ENCODE results near the gene MRPS25. TPM values are rescaled to one million over a fixed set of nuclear protein-coding genes. Genes with fewer than 3 reads are reported as not detected.

Gene MRPS25
- total RNA-seq = 10.4 and 11.0 TPM in 2 replicates

DNA sequence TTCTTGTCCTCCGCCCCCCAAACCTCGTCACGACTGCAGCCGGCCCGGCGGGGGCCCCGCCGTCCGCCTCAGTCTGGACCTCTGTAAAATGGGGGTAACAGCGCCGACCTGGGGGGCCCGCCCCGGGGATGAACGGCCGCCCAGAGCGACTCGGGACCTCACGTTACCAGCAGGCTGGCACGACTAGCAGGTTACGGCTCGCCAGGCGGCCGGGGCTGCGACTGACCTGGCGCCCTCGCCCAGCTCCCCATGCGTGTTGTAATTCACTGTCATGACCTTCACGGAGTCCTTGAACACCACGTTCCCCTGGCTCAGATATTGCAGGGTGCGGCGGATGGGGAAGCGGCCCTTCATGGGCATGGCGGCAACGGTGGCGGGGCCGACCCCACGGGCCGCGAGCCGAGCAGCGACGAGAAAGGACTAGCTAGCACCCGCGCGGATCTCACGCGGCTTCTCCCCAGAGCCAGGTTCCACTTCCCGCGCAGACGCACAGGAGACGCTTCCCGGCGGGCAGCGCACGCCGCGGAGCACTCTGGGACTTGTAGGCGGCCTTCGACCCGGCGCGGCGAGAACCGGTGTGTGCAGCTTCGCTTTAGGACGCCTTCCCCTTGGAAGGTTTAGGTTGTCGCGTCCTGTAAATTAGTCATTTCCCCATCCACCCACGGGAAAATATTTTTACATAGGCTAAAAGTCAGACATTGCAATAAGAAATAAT lies at the start of gene MRPS25:
MRPS25 (minus strand) TSS at position 481 of the 715 bp plus-strand sequence; CDS start at position 360, 121 bp downstream.

DNA sequence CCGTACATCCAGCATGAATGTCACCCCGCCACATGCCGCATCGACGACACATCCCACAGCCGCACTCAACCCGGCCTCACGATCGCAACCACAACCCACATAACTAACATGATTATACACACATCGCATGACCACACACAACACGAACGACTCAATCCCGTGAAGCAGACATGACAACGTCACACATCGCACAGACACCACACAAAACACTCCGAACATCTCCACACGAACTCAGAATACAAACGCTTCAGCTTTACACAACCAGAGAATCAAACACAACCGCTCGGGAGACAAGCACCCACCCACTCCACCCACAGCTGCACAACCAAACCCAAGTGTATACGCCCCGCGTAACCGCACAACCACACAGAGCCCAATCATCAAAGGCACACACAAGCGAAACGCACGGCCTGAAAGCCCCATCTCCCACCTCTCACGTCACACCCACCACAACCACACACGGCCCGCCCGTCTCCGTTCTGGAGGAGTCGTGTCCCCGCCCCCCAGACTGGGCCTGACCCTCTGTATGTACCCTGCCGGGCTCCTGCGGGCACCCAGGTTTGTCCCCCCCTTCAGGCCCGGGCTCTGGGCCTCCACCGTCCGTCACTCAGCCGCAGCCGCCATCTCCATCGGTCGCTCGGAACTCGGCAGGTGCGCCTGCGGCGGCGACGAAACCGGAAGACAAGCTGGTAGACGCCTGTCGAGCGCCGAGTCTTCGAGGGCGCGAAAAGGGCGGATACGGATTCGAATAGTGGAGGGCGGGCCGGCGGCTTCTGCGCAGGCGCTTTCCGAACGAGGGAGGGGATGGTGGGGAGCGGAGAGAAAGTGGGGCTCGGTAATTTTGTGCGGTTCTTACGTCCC lies 33.6 kb upstream of the MRPS25 start, which contains the start of gene RBSN:
RBSN (minus strand) TSS at position 646 of the 861 bp plus-strand sequence. CDS start 3,028 bp downstream, outside the sequence.

Other genes starting within 250 kb of the MRPS25 start
- 2.6 and 5.4 TPM in 2 replicates for gene FGD5, start 246.4 kb downstream of the MRPS25 start, total RNA-seq
- gene NR2C2, start 117.7 kb downstream of the MRPS25 start, total RNA-seq = 18.2 and 21.0 TPM in 2 replicates
- 23.9 and 25.9 TPM in 2 replicates for gene RBSN, start 33.8 kb upstream of the MRPS25 start, total RNA-seq
- 37.0 and 39.4 TPM in 2 replicates for gene CAPN7, start 140.9 kb upstream of the MRPS25 start, total RNA-seq

Measured in aortic smooth muscle cell (primary cell).